ENCODE results near the gene A2ML1. TPM values are rescaled to one million over a fixed set of nuclear protein-coding genes. Genes with fewer than 3 reads are reported as not detected.

Gene A2ML1
- total RNA-seq, 1 donor from 2014 or later = 0.43 TPM

DNA sequence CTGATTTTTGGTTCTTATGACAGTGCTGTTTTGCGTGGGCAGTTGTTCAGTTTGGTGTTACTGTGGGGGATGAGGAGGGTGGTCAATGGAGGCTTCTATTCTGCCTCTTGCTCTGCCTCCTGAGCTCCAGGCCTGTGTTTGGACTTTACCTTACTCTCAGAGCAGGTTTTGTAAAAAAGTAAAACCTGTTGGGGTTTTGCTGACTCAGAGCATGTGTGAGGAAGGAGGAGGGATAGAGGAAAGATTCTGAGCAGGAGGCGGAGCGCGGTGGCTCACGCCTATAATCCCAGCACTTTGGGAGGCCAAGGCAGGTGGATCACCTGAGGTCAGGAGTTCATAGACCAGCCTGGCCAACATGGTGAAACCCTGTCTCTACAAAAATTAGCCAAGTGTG is 6.7 kb downstream of the A2ML1 start:
- no peaks in the 10 kb centered on the region for H3K4me1 Mint-ChIP-seq
- H3K9me3 Mint-ChIP-seq = peaks cover 13% of the 10 kb centered on the region
- Histone ChIP-seq H3K27me3 (no peaks in the 10 kb centered on the region), H3K4me3 (no peak overlapping the region), H3K4me1 (peaks cover 7% of the 10 kb centered on the region), H2AFZ (replicated peaks) (no peak overlapping the region), H3K79me2 (ENCODE audit: low read depth) (no peaks in the 10 kb centered on the region), H3K9me3 (ENCODE audit: low read depth) (no peaks in the 10 kb centered on the region), H3F3A (ENCODE audit: low read depth) (peaks cover under 1% of the 10 kb centered on the region), H3K4me2 (no peak overlapping the region), H4K20me1 (ENCODE audit: low read depth) (no peaks in the 10 kb centered on the region), H3K36me3 (peaks cover 3% of the 10 kb centered on the region), H3K27ac (no peak overlapping the region), H3K9ac (no peak overlapping the region)
- DNase-seq (ENCODE audit: low spot score) = no peak
- no peaks in the 10 kb centered on the region for H3K27me3 Mint-ChIP-seq (ENCODE audit: insufficient read depth, low read depth)
- H3K27ac Mint-ChIP-seq = no peak overlapping the region
- no peak overlapping the region for H3K4me3 Mint-ChIP-seq
- no peak for TF ChIP-seq EZH2phosphoT487 (IDR thresholded peaks at IDR 0.05)
- TF ChIP-seq, protein P1, sequence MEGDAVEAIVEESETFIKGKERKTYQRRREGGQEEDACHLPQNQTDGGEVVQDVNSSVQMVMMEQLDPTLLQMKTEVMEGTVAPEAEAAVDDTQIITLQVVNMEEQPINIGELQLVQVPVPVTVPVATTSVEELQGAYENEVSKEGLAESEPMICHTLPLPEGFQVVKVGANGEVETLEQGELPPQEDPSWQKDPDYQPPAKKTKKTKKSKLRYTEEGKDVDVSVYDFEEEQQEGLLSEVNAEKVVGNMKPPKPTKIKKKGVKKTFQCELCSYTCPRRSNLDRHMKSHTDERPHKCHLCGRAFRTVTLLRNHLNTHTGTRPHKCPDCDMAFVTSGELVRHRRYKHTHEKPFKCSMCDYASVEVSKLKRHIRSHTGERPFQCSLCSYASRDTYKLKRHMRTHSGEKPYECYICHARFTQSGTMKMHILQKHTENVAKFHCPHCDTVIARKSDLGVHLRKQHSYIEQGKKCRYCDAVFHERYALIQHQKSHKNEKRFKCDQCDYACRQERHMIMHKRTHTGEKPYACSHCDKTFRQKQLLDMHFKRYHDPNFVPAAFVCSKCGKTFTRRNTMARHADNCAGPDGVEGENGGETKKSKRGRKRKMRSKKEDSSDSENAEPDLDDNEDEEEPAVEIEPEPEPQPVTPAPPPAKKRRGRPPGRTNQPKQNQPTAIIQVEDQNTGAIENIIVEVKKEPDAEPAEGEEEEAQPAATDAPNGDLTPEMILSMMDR (IDR thresholded peaks at IDR 0.05) = no peak
- TF ChIP-seq EZH2 (IDR thresholded peaks at IDR 0.05) = no peak
- no peaks in the 10 kb centered on the region for H3K36me3 Mint-ChIP-seq

DNA sequence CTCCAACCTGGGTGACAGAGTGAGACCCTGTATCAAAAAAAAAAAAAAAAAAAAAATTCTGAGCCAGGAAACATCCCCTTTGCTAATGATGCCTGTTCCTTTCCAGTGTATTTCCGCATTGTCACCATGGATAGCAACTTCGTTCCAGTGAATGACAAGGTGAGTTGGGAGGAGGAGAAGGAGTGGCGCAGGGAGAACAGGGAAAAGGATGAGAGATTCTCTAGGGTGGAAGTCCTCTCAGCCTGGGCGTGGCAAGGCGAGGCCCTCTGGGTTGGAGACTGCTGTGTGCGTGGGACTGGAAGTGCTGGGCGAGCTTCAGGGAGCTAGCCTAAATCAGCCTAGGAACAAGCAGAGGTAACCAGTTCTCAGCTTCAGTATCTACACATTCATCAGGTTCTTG is 7.2 kb downstream of the A2ML1 start:
- Histone ChIP-seq H3K36me3 (peaks cover 3% of the 10 kb centered on the region), H3K9me3 (ENCODE audit: low read depth) (no peaks in the 10 kb centered on the region), H2AFZ (replicated peaks) (no peak overlapping the region), H3K4me3 (no peak overlapping the region), H4K20me1 (ENCODE audit: low read depth) (no peaks in the 10 kb centered on the region), H3K27me3 (no peaks in the 10 kb centered on the region), H3F3A (ENCODE audit: low read depth) (no peaks in the 10 kb centered on the region), H3K9ac (no peak overlapping the region), H3K27ac (no peak overlapping the region), H3K4me2 (no peak overlapping the region), H3K79me2 (ENCODE audit: low read depth) (no peaks in the 10 kb centered on the region), H3K4me1 (peaks cover 9% of the 10 kb centered on the region)
- no peak for DNase-seq (ENCODE audit: low spot score)
- no peaks in the 10 kb centered on the region for H3K27me3 Mint-ChIP-seq (ENCODE audit: insufficient read depth, low read depth)
- H3K36me3 Mint-ChIP-seq = no peaks in the 10 kb centered on the region
- no peak overlapping the region for H3K27ac Mint-ChIP-seq
- H3K4me3 Mint-ChIP-seq = no peak overlapping the region
- H3K9me3 Mint-ChIP-seq = peaks cover 13% of the 10 kb centered on the region
- no peaks in the 10 kb centered on the region for H3K4me1 Mint-ChIP-seq
- TF ChIP-seq EZH2 (IDR thresholded peaks at IDR 0.05) (no peak), EZH2phosphoT487 (IDR thresholded peaks at IDR 0.05) (no peak)
- TF ChIP-seq, protein P1 (IDR thresholded peaks at IDR 0.05) = no peak

DNA sequence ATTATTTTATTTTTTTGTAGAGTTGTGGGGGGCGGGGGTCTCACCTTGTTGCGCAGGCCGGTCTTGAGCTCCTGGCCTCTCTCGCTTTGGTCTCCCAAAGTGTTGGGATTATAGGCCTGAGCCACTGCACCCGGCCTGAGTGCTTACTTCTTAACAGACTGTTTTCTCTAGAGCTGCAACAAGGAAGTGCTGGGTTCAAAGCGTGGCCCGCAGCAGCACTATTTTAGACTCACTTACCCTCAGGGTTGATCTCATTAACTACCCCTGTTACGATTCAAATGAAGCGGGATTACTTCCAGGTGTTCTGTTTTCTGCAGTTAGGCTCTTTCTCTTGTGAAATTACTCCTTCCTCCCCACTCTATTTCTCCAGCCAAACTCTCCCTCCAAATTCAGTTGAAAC is 8.7 kb downstream of the A2ML1 start:
- no peaks in the 10 kb centered on the region for H3K36me3 Mint-ChIP-seq
- Histone ChIP-seq H2AFZ (replicated peaks) (no peak overlapping the region), H3K4me3 (no peak overlapping the region), H3K9ac (no peak overlapping the region), H3K4me2 (no peak overlapping the region), H4K20me1 (ENCODE audit: low read depth) (no peaks in the 10 kb centered on the region), H3K9me3 (ENCODE audit: low read depth) (no peaks in the 10 kb centered on the region), H3F3A (ENCODE audit: low read depth) (no peaks in the 10 kb centered on the region), H3K27me3 (no peaks in the 10 kb centered on the region), H3K27ac (no peak overlapping the region), H3K36me3 (no peaks in the 10 kb centered on the region), H3K4me1 (peaks cover 9% of the 10 kb centered on the region), H3K79me2 (ENCODE audit: low read depth) (no peaks in the 10 kb centered on the region)
- peaks cover 3% of the 10 kb centered on the region for H3K9me3 Mint-ChIP-seq
- no peaks in the 10 kb centered on the region for H3K27me3 Mint-ChIP-seq (ENCODE audit: insufficient read depth, low read depth)
- H3K27ac Mint-ChIP-seq = no peak overlapping the region
- no peak for DNase-seq (ENCODE audit: low spot score)
- H3K4me1 Mint-ChIP-seq = no peaks in the 10 kb centered on the region
- no peak overlapping the region for H3K4me3 Mint-ChIP-seq
- TF ChIP-seq, protein P1 (IDR thresholded peaks at IDR 0.05) = no peak
- TF ChIP-seq EZH2phosphoT487 (IDR thresholded peaks at IDR 0.05) = no peak
- TF ChIP-seq EZH2 (IDR thresholded peaks at IDR 0.05) = no peak

All from neural progenitor cell (in vitro differentiated cells).